GM21423 (cell line): ENCODE measurements around the gene ERO1B.
A peak's percentile ranks its signal among the peaks of the same experiment; 100 is the strongest.
"Not testable (repeated sequence)": the region's sequence is repeated elsewhere in the genome, so short reads cannot be mapped to it uniquely, and the experiment has no call there.

Experiments used
- ATAC-seq: cut with Tn5 transposase; IDR thresholded peaks from one replicate; pipeline ENCODE4 v1.9.1; 2021; ENCODE audit warnings: mild to moderate bottlenecking, moderate library complexity; ENCODE audit not compliant: unreplicated experiment

The ERO1B gene

GRCh38 chr1:236193184-236193583 lies 88.6 kb downstream of the ERO1B start:
- ATAC-seq: no peak

- not testable (repeated sequence) for ATAC-seq
These were observed 93.7 kb downstream of the ERO1B start for GRCh38 chr1:236188084-236188483.

GRCh38 chr1:236186471-236186870 lies 95.3 kb downstream of the ERO1B start:
- not testable (repeated sequence) for ATAC-seq

- ATAC-seq: no peak
These were observed 96.1 kb downstream of the ERO1B start for GRCh38 chr1:236185687-236186086.

- ATAC-seq: no peak
These were observed 100.7 kb downstream of the ERO1B start for GRCh38 chr1:236181059-236181458.

GRCh38 chr1:236179634-236180033 lies 102.1 kb downstream of the ERO1B start:
- ATAC-seq: no peak

GRCh38 chr1:236176337-236177336 lies 105.1 kb downstream of the ERO1B start:
- no peak for ATAC-seq

GRCh38 chr1:236175642-236176336 lies 106.0 kb downstream of the ERO1B start:
- peak; percentile 74 for ATAC-seq

- no peak for ATAC-seq
These were observed 108.5 kb downstream of the ERO1B start for GRCh38 chr1:236173174-236173767.

GRCh38 chr1:236172041-236172579 lies 109.6 kb downstream of the ERO1B start:
- ATAC-seq: no peak

GRCh38 chr1:236168716-236169429 lies 112.9 kb downstream of the ERO1B start:
- no peak for ATAC-seq

GRCh38 chr1:236167578-236167977 lies 114.2 kb downstream of the ERO1B start:
- ATAC-seq: no peak

- ATAC-seq: no peak
These were observed 114.6 kb downstream of the ERO1B start for GRCh38 chr1:236167154-236167553.

- ATAC-seq: no peak
These were observed 115.7 kb downstream of the ERO1B start for GRCh38 chr1:236166041-236166440.
